SW480 (cell line): ENCODE results near the gene AGAP4.
"Not testable (repeated sequence)": the region's sequence is repeated elsewhere in the genome, so short reads cannot be mapped to it uniquely, and the experiment has no call there.

Experiments used
- DNase-seq: peaks from one replicate; pipeline ENCODE4 v3.0.0-alpha.2; 2016; ENCODE audit warnings: low spot score

Gene AGAP4

DNA sequence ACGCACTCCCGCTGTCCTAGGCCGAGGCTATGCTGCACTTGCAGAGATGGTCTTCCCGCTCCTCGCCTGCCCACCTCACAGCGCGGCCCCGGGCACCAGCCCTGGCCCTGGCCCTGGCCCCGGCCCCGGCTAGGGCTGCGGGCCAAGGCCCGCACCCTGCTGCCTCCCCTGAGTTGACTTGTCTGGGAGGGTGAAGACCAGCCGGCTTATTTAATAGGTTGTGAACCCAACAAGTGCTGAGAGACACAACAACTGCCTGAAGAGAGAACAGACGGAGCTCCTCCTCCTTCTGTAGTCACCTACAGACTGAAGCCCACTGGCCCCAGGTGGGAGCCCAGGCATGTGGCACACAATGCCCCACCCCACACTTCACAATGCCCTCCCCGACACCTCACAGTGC lies at the start of gene AGAP4:
AGAP4 (minus strand) TSS at position 101 of the 400 bp plus-strand sequence. CDS start 153 bp downstream, outside the sequence.
- DNase-seq: not testable (repeated sequence)

DNA sequence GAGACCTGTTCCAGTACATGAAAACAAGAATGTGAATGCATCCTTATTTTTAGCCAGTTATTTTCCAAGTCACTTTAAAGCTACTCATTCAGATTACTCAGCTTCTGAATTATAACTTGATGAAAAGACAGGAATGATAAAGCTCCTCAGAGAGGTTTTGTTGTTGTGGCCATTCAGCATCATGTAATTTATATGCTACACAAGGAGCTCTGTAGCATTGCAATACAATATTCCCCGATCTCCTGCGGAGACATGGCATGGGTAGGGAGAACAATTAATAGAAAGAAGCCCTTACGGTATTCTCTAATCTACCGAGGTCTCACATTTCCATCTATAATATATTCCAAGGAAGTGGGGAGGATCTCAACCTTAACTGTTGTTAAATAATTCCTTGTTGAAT lies 43.4 kb upstream of the AGAP4 start:
- DNase-seq: not testable (repeated sequence)

DNA sequence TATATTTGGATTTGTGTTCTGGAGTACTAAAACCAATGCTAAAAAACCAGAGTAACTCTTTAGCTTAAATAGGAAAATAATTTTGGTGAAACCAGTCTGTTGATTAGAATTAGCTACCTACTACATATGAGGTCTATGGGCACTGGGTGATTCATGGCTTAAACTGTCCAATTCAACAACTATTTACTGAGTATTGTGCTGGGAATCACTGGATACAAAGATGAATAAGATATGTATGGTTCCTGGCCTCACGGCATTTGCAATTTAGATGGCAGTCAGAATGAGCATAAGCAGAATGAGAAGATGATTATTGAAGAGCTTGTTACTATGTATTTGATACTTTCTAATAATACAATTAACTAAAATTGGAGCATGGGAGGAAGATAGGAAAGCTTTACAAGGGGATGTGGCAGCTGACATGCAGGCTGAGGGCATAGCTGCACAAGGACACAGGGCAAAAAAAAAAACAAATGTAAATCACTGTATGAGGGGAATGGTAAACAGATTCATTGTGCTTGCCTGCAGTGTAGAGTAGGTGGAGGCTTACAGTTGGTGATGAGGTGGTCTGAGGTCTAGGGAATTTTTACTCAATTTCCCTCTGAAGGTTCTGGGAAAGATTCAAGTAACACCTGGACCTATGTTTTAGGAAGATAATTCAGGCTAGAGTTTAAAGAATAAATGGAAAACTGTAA lies 42.4 kb upstream of the AGAP4 start:
- not testable (repeated sequence) for DNase-seq

DNA sequence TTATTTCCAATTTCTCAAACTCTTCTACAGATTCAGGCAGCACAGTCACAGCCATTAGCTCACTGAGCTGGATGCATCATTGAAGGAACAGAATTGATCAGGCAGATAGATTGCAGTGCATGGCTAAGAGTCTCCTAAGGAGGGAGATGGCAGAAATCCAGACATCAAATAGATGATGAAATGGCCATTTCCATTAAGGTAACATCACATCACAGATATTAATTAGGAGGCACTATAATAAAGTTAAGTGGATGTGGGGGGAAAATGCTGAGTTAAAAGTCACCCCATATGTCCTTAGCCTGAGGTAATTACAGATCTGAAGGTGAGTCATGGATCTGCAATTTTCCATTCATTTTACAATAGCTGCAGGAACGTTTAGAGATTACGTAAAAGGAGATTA lies 35.6 kb upstream of the AGAP4 start:
- not testable (repeated sequence) for DNase-seq

DNA sequence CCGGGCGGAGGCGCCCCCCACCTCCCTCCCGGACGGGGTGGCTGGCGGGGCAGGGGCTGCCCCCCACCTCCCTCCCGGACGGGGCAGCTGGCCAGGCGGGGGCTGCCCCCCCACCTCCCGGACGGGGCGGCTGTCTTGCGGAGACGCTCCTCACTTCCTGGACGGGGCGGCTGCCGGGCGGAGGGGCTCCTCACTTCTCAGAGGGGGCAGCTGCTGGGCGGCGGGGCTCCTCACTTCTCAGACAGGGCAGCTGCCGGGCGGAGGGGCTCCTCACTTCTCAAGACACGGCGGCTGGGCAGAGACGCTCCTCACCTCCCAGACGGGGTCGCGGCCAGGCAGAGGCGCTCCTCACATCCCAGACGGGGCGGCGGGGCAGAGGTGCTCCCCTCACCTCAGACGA lies 18.1 kb upstream of the AGAP4 start:
- not testable (repeated sequence) for DNase-seq

DNA sequence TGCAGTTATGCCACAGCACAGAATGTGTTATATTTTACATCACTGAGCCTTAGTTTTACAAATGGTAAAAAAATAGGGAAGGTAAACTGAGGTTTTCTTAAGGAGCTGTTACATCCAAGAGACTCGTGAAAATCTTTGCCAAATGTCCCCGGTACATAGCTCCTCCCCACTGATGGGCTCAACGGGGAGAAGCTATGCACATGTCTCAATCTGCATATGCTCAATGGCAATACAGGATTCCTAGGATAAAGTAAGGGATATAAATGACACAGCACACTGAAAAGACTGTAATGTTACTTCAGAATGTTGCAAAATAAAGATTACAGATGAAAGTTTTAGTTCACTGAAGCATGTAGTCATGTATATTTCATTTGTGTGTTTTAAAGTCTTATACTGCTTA lies 17.0 kb upstream of the AGAP4 start:
- DNase-seq: not testable (repeated sequence)

DNA sequence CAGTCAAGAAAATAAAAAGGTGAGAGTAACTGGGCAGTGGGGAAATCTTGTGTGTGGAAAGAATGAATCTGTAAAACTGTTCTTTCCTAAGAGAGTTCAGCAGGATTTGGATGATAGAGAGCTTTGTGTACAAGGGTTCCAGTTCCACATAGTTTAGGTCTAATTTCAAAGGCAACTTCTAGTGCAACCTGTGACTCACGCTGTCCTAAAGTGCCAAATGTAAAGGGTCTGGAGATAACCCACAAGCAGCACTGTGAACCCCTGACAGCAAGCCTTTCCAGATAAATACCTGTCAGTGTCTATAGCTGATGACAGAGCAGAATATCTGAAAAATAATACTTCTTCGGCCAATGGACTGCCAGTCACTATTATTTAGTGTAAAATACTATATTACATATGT lies 16.3 kb upstream of the AGAP4 start:
- not testable (repeated sequence) for DNase-seq

DNA sequence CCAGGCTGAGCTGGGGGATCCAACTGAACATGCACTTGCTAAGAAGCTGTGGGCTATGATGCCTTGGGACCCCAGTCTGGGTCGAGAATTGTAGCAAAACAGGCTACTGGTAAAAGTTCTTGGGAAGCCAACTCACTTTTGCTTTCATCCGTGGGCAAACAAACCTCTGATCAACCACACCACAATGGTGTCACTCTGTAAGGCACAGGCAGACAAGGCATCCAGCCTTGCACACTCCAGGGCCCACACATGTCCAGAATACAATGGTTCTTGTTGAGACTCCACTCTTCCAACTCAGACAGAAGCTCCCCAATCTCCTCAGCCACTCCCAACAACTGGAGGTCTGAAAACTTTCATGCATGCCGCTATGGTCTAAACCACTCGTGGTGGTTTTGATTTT lies 10.6 kb upstream of the AGAP4 start:
- DNase-seq: not testable (repeated sequence)

DNA sequence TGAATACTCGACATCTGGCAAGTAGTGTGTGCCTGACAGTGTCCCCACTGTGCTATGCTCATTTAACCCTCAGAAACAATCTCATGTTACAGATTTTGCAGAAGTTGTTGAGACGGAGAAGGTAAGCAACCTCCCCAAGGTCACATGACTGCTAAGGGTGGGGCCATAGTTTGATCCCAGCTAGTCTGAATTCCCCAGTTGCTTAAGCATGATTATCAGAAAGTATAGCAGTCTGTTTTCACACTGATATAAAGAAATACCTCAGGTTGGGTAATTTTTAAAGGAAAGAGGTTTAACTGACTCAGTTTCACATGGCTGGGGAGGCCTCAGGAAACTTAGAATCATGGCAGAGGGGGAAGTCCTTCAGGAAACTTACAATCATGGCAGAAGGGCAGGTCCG lies 1.2 kb upstream of the AGAP4 start:
- not testable (repeated sequence) for DNase-seq

DNA sequence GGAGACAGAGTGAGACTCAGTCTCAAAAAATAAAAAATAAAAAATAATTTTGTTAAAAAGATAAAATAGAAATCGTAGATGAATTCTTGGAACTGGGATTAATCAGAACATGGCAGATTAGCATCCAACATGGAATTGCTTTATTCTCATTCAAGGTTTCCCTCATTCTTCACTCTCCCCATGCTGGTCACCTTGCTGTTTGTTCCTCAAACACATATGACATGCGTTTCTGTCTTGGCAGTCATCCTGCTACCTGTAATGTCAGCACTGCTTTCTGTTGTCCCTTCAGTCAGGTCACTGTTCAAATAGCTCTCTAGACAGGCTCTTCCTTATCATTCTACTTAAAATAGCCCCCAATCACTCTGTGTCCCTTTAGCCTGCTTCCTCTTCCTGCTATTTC lies 24.4 kb downstream of the AGAP4 start:
- DNase-seq: not testable (repeated sequence)

DNA sequence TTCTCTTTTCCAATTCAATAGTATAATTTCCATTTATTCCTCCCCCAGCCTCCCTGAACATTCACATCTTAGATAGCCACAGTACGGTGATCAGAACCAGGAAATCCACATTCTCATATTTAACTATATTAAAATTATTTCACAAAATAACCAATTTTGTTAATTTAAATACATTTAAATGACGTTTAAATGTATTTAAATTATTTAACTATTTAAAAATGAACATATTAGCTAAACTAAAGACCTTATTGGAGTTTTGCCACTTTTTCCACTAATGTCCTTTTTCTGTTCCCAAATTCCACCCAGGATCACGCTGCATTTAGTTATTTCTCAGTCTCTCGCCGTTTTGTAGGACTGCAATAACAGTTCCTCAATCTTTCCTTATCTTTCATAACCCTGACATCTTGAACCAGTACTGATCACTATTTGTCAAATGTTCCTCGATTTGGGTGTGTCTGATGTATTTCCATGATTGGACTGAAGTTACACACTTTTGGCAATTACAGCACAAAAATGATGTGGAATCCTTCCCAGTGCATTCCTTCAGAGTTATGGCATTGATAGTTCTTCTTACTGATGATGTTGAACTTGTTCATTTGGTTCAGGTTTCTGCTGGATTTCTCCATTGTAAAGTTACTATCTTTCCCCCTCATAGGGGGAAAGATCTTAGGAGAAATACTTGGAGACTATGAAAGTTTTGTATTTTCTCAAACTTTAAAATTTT lies 27.0 kb downstream of the AGAP4 start:
- not testable (repeated sequence) for DNase-seq

DNA sequence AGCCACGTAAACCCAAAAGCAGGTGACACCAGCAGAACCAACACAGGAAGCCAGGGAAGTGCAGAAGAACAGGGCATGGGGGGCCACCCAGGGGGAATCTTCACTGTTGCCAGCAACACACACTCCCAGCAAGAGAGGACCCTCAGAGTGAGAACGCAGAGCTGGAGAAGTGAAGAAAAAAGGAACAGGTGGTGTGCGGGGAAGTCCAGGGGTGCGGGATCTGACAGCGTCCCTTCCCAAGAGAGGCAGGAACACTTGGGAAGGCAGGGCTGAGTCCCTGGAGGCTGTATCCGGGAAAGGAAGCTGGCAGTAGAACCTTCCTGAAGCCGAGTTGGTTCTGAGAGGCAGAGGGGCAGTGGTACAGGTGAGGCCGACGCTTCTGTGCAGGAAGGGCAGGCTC lies 27.7 kb downstream of the AGAP4 start:
- DNase-seq: no peak

DNA sequence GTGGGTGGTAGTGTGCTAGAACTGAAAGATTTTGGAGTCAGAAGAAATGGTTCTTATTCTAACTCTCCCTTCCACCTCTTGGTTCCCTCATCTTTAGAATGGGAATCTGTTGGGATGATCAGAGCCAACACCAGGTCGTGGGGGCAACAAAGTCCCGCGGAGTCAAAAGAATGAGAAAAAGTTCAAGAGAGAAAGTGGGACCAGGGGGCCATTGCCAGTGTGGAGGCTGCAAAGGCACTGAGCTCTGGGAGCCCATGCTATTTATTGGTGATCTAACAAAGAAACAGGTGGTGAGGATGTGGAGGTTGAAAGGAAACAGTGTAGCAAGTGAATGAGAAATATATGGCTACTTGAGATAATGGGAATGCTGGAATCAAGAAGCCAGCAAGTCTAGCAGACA lies 29.4 kb downstream of the AGAP4 start:
- no peak for DNase-seq

DNA sequence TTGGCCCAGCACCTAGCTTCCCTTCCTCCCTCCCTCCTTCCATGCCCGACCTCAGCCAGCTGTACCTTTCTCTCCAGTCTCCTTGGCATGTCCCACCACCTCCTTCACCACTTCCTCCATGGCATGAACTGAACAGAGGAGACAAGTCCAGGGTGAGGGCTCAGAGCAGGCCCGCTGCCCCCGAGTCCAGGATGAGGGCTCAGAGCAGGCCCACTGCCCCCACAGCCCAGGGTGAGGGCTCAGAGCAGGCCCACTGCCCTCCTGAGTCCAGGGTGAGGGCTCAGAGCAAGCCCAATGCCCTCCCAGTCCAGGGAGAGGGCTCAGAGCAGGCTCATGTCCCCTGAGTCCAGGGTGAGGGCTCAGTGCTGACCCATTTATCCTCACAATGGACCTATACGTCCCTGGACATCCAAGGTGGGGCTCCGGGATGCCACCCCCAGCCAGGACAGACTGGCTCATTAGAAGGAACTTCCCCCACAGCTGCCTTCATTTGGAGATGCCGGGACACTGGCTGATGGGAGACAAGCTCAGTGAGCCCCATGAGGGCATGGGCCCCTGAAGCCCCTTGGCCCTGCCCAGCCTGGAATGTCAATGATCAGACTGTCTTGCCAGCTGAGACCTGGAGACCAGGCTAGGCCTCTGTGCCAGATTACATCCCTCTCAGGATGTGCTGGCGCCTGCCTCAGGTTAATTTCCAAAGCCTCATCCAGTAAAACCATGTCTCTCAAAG lies 30.0 kb downstream of the AGAP4 start:
- DNase-seq: no peak

DNA sequence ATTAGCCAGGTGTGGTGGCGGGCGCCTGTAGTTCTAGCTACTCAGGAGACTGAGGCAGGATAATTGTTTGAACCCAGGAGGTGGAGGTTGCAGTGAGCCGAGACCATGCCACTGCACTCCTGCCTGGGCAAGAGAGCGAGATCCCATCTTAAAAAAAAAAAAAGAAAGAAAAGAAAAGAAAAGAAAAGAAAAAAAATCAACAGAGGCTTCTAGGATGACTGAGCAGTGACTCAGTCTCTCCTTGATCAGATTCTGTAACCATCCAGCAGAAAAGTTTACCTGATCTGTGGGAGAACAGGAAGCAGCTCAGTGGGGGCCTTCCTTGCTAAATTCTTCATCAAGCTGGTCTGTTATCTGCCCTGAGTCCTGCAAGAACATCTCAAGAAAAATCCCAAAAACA lies 33.2 kb downstream of the AGAP4 start:
- not testable (repeated sequence) for DNase-seq

DNA sequence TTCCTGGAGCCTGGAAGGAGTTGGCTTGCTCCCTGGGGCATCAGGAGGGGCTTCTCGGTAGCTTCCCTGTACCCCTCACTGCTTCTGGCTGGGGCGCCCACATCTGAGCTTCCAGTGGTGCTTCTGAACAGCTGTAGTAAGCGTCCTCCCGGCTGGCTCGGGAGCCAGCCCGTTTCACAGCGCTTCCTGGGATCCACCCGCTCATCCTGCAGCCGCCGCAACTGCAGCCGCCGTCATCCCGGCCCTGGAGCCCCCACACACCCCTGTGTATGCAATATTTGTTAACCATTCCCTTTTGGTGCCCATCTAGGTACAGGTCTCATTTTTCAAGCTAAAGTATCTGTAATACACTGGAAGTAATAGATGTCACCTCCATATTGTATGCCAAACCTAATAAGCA lies 34.3 kb downstream of the AGAP4 start:
- not testable (repeated sequence) for DNase-seq

DNA sequence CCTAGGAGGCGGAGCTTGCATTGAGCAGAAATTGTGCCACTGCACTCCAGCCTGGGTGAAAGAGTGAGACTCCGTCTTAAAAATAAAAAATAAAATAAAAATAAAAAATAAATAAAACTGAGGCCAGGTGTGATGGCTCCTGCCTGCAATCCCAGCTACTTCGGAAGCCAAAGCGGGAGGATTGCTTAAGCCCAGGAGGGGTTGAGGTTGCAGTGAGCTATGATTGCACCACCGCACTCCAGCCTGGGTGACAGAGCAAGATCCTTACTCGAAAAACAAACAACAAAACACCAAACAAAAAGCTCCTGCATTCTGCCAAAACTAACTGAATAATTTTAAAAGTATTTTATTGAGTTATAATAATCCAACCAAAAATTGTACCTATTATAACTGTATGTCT lies 36.2 kb downstream of the AGAP4 start:
- DNase-seq: no peak

DNA sequence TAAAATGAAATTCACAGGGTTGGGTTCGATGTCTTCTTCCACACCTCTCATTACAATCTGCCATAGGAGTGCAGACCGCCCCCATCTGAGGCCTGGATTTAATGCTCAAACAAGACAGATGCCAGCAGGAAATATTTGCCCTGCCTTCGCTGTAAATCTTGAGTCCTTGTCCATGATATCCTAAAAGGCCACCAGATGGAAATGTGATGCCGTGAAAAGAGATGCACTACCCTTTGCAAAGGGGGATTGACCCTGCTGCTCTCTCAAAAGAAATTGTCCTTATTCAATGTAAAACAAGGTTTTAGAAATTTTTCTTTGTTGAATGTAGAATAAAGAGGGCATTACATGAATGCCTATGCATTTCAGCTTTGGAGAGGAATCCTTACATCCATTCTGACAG lies 37.5 kb downstream of the AGAP4 start:
- DNase-seq: peak; percentile 4

DNA sequence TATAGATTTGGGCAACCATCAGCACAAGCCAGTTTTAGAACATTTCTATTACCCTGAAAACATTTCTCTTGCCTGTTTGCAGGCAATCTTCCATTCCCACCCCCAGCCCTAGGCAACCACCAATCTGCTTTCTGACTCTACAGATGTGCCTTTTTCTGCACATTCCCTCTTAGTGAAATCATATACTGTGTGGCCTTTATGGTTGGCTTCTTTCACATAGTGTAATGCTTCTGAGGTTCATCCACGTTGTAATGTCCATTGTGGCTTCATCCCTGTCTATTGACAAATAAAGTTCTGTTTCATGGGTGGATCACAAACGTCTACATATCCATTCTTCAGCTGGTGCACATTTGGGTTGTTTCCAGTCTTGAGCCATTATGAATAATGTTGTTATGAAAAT lies 42.3 kb downstream of the AGAP4 start:
- not testable (repeated sequence) for DNase-seq

DNA sequence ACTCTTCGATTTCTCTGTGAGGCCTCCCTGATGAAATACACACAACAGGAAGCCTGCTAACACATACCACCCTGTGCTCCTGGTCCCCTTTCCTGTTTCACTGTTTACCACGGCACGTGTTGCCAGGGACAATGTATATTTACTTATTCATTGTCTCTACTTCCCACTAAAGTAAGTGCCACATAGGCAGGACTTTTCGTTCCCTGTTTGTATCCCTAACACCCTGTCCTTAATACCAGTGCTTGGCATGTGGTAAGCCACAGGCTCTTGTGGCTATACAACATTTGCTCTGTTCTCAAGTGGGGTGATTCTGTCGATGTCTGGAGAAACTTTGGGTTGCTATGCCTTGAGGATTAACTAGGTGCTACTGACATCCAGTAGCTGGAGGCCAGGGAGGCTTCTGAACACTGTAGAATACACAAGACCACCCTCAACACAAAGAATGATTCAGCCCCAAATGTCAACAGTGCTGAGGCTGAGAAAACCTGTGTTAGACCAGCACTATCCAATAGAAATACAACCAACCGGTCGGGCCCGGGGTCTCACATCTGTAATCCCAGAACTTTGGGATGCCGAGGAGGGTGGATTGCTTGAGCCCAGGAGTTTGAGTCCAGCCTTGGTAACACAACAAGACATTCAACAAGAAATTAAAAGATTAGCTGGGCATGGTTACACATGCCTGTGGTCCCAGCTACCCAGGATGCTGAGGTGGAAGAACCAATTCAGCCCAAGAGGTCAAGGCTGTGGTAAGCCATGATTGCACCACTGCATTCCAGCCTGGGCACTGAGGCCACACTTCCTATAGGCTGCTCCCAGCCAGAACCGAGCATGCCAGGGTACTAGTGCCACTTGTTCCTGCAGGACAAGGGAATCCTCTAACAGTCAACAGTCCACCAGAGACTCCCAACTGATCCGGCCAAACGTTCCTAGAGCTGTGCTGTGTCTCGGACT lies 44.0 kb downstream of the AGAP4 start:
- DNase-seq: peak; percentile 65

DNA sequence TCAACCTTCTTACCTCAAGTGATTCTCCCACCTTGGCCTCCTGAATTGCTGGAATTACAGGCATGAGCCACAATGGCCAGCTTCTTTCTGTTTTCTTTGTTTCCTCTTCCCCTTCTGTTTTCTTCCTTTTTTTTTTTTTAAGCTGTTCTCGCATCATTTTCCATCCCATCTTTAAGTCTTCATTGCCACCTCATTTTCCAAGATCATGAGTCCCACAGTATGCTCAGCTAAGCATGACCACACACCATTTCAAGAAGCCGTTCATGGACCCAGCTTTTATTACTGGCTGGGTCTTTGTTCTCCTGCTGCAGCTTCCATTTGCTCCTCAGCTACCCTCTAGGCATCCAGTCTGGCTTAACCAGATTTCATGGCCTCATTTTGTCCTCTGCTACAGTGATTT lies 52.5 kb downstream of the AGAP4 start:
- DNase-seq: not testable (repeated sequence)
